ENCODE data around the gene GLIS2. TPM values are rescaled to one million over a fixed set of nuclear protein-coding genes. Genes with fewer than 3 reads are reported as not detected.

Gene GLIS2
- total and polyA plus RNA-seq, 10 of the 15 experiments (the other 5 are each of a cell fraction or from before 2014, with no cell fraction given): 0.03 to 0.64 (median 0.18) TPM; not detected in 4

GRCh38 chr16:4277987-4278513, 37.8 kb upstream of the GLIS2 start:
- H3K9ac ChIP-seq (ENCODE audit: control insufficient read depth, insufficient read depth, low read length): no peak overlapping the region
- SMC1A ChIA-PET (ENCODE audit: uncharacterized antibody, unreplicated experiment): interaction anchor here (0.6 kb wide), 1 partner anchor 283 kb away, joined by 3 read pairs; no protein-coding TSS in a partner anchor
- H3K4me2 ChIP-seq (ENCODE audit: control insufficient read depth, insufficient read depth): no peak overlapping the region
- H3K27me3 ChIP-seq (replicated peaks in 1 of 2; ENCODE audit: control insufficient read depth in 2 of 2, insufficient read depth in 2 of 2, low read length in 1 of 2): no peaks in the 10 kb centered on the region
- POLR2A ChIA-PET: no interaction called here
- intact Hi-C loops (cut with micrococcal nuclease; ENCODE audit: unreplicated experiment) (no loop called here), in situ Hi-C loops (cut with MboI) (no loop called here)
- ATAC-seq (no peak), FAIRE-seq (no peak), DNase-seq (ENCODE audit: low read depth, low spot score) (no peak)
- no peaks in the 10 kb centered on the region for H3K79me2 ChIP-seq (ENCODE audit: control insufficient read depth, insufficient read depth, low read length)
- H3K36me3 ChIP-seq (ENCODE audit: control insufficient read depth in 2 of 2, insufficient read depth in 2 of 2, low read length in 1 of 2): no peaks in the 10 kb centered on the region
- RAD21 ChIA-PET (ENCODE audit: unreplicated experiment): no interaction called here
- CTCF ChIA-PET: no interaction called here
- H3K27ac ChIP-seq (ENCODE audit: control insufficient read depth, insufficient read depth): no peak overlapping the region
- 100% methylated on average over 2 of the region's 2 CpGs for WGBS (ENCODE audit: insufficient coverage, insufficient replicate concordance, low lambda C conversion rate, missing lambda C conversion rate)
- no peaks in the 10 kb centered on the region for H4K20me1 ChIP-seq (ENCODE audit: control insufficient read depth, insufficient read depth)
- H3K4me3 ChIP-seq: no peak overlapping the region
- no peaks in the 10 kb centered on the region for H3K9me3 ChIP-seq (replicated peaks; ENCODE audit: control insufficient read depth, insufficient read depth, low read length)
- no peaks in the 10 kb centered on the region for H3K4me1 ChIP-seq (ENCODE audit: control insufficient read depth, insufficient read depth, low read length)
- no TSS peak for BruUV-seq (replicated peaks)
- no peak overlapping the region for H2AFZ ChIP-seq (ENCODE audit: control insufficient read depth, low read depth, low read length)
- TF ChIP-seq MLLT1 (IDR thresholded peaks at IDR 0.05) (no peak), ZNF217 (IDR thresholded peaks at IDR 0.05) (no peak), JUND (IDR thresholded peaks at IDR 0.05; ENCODE audit: low read depth, low read length) (no peak), IKZF2 (IDR thresholded peaks at IDR 0.05) (no peak), CREM (IDR thresholded peaks at IDR 0.05; ENCODE audit: low read depth) (no peak), E2F8 (IDR thresholded peaks at IDR 0.05; ENCODE audit: low read depth, partially characterized antibody) (no peak), GABPA (IDR thresholded peaks at IDR 0.05; ENCODE audit: low read depth) (no peak), DPF2 (IDR thresholded peaks at IDR 0.05) (no peak), ZNF687 (IDR thresholded peaks at IDR 0.05) (no peak), BCL11A (IDR thresholded peaks at IDR 0.05; ENCODE audit: low read depth, low read length) (no peak)
